GM19452 (cell line): ENCODE measurements around the gene PPP2R5C.
"Not testable (repeated sequence)": the region's sequence is repeated elsewhere in the genome, so short reads cannot be mapped to it uniquely, and the experiment has no call there.

Experiments
- ATAC-seq: cut with Tn5 transposase; IDR thresholded peaks from one replicate; pipeline ENCODE4 v1.9.1; 2021; ENCODE audit not compliant: unreplicated experiment

PPP2R5C gene

GRCh38 chr14:101726954-101727302, 34.6 kb upstream of the PPP2R5C start:
- no peak for ATAC-seq

- no peak for ATAC-seq
Observed at GRCh38 chr14:101727611-101728366, 33.7 kb upstream of the PPP2R5C start.

- no peak for ATAC-seq
Observed at GRCh38 chr14:101728367-101728742, 33.2 kb upstream of the PPP2R5C start.

GRCh38 chr14:101729382-101729781, 32.1 kb upstream of the PPP2R5C start:
- ATAC-seq, result no peak

- ATAC-seq, result not testable (repeated sequence)
Observed at GRCh38 chr14:101730157-101730556, 31.4 kb upstream of the PPP2R5C start.

- ATAC-seq, result no peak
Observed at GRCh38 chr14:101730626-101731186, 30.8 kb upstream of the PPP2R5C start.

- peak; percentile 83 for ATAC-seq
Observed at GRCh38 chr14:101731187-101732080, 30.1 kb upstream of the PPP2R5C start.

- ATAC-seq, result no peak
Observed at GRCh38 chr14:101732118-101732517, 29.4 kb upstream of the PPP2R5C start.

- no peak for ATAC-seq
Observed at GRCh38 chr14:101733211-101733610, 28.3 kb upstream of the PPP2R5C start.

GRCh38 chr14:101734246-101734847, 27.2 kb upstream of the PPP2R5C start:
- no peak for ATAC-seq

GRCh38 chr14:101735453-101735852, 26.1 kb upstream of the PPP2R5C start:
- ATAC-seq, result no peak

- no peak for ATAC-seq
Observed at GRCh38 chr14:101736071-101736470, 25.4 kb upstream of the PPP2R5C start.

GRCh38 chr14:101736585-101736984, 24.9 kb upstream of the PPP2R5C start:
- ATAC-seq, result no peak

GRCh38 chr14:101737414-101738339, 23.8 kb upstream of the PPP2R5C start:
- no peak for ATAC-seq

- no peak for ATAC-seq
Observed at GRCh38 chr14:101738703-101739320, 22.7 kb upstream of the PPP2R5C start.

GRCh38 chr14:101739446-101740141, 21.9 kb upstream of the PPP2R5C start:
- ATAC-seq, result no peak

- no peak for ATAC-seq
Observed at GRCh38 chr14:101740981-101741380, 20.5 kb upstream of the PPP2R5C start.

GRCh38 chr14:101743701-101744100, 17.8 kb upstream of the PPP2R5C start:
- no peak for ATAC-seq

GRCh38 chr14:101744382-101744781, 17.1 kb upstream of the PPP2R5C start:
- not testable (repeated sequence) for ATAC-seq
